NK-92 (cell line): ENCODE data around the gene KLC1.

Experiments used
- DNase-seq: peaks from one replicate; lab custom pipeline; 2025; ENCODE audit not compliant: unreplicated experiment; lab: John Stamatoyannopoulos, UW

Gene KLC1

GRCh38 chr14:103716091-103716801 is 87.2 kb downstream of the KLC1 start:
- DNase-seq = no peak

DNA sequence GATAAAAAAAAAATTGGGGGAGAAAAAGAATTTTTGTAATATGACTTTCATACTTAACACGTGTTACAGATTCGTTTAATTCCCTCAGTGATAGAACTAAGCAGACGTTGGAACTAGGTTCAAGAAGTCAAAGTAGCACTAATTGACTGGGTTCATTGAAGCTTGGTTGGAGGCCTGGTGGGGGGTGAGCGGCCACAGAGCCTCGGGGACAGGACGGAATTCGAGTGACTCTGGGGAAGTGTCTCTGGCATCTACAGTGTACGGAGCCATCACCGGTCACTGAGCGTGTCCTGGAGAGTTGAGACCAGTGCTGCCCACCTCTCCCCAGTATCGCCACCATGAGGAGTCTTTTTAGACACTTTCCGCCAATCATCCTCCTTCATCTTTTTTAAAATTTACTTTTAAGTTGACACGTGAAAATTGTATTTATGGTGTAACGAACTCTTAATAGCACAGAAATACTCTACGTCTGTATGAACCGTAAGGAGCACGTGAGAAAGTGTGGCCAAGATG is 87.9 kb downstream of the KLC1 start:
- DNase-seq = no peak

DNA sequence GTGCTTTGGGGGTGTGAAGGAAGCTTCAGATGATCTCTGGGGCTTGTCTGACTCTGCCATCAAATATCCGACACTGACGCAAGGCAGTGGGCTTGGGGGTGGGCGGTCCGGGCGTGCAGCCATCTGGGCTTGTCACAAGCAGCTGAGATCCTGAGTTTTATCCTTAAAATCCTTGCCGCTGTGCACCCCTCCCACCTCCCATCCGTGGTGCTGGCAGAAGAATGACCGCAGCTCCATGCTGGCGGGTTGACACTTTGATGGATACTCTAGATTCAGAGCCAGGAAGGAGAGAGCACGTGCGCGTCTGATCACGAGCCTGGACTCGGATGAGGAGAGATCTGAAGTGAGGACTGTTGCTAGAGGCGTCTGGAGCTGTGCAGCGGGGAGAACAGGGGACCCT is 89.6 kb downstream of the KLC1 start:
- DNase-seq = no peak

DNA sequence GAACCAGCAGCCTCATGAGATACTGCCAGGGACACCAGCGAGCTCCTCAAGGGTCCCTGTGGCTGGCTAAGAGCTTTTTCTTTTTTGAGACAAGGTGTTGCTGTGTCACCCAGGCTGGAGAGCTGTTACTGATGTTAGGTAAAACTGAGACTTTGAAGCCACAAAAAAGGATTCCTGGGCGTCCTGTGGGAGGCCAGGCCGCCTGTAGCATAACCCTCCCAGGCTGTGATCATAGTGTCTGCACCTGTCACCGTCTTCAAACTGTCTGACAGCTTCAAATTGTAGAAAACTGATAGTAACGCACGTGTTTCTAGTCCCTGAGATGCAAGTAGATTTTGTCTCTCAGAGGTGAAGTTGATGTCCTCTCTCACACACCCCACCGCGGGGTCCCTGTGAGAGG is 90.7 kb downstream of the KLC1 start:
- no peak for DNase-seq

- DNase-seq = no peak
Observed at GRCh38 chr14:103721334-103722120, 92.5 kb downstream of the KLC1 start.

GRCh38 chr14:103723748-103724081 is 94.7 kb downstream of the KLC1 start:
- no peak for DNase-seq

GRCh38 chr14:103724116-103724515 is 95.1 kb downstream of the KLC1 start:
- DNase-seq = no peak

DNA sequence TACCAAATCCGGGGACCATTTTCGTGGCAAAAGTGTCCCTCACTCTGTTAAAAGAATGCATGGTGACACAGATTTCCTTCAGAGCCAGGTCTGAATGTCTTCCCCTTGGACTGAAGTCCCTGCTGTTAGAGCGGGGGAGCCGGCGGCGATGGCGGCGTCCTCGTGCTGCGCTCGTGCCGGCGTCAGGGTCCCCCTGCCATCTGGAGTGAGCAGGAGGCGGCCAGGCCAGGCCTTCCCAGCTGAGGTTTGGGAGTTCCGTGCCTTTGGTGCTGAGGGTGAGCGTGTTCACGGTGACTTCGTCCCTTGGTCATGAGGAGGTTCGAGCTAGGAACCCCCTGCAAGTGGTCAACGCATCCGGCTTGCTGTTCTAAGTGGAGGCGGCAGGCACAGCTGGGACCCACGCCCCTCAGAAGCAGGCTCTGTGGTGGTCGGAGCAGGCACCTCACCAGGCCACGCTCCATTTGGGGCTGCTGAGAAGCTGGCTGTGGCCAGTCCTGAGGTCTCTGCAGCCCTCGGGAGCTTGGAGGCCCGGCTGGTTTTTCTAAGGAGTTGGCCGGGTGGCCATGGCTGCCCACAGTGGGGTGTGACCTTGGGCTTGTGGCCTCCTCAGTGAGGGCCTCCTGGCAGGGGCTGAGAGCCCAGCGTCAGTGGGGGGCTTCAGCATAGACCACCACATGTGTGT is 96.1 kb downstream of the KLC1 start:
- no peak for DNase-seq

DNA sequence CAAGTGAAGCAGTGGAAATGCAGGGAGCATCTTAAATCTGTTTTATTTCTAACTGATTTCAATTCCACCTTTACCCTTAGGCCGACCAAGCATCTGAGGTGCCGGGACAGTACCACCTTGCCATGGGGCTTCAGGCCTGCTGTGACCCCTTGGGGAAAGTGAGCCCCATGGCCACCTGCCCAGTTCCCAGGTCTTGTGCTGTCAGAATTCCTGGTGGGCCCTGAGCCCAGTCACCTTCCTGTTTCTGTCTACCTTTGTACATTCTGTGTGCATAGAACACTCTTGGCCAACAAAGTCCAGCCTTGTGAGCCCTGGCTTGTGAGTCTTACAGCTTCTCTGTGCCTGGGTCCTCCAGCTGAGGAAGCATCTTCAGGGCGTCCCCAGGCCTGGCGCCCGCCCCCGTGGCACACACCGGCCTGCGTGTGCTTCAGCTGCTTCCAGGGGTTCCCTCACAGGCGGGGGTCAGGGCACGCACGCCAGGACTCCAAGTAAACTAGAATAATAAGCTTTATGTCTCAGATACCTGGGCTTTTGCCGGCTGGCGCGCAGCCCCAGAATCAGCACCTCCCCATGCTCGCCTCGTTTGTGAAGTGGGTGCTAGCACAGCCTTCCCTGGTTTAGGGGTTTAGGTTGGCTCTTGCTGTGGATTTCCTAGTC is 96.9 kb downstream of the KLC1 start:
- DNase-seq = no peak

GRCh38 chr14:103726474-103726873 is 97.5 kb downstream of the KLC1 start:
- DNase-seq = no peak

- DNase-seq = no peak
Observed at GRCh38 chr14:103727313-103727980, 98.4 kb downstream of the KLC1 start.

DNA sequence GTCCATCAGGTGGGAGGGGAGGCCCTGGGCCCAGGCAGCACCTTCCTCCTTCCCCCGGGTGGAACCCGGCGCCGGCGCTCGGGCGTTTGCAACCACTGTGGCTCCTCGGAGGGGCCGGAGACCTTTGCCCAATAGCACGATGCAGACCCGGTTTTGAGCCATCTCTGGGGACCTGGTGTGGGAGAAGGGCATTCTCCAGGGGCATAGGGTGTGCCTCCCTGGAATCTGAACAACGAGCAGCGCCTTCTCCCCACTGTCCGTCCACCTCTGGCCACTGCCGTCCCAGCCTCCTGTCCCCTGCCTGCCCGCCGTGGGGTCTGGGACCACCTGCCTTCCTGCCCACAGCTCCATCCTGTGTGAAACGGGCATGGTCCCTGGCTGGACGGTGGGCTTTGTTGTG is 99.1 kb downstream of the KLC1 start:
- DNase-seq = no peak

DNA sequence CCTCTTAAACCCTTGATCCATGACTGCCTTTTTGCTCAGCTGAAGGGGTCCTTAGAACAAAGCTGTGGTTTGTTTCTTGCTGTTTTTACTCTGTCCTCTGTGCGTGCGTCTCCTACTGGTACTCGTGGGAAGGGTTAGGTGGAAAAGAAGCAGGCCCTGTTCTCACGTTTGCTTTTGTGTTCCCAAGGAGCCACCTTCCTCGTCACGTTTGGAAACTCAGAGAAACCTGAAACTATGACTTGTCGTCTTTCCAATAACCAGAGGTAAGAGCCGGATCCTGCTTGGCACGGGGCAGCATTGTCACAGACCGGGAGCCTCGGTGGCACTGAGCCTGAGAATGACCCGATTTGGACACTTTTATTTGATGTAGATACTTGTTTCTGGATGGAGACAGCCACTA is 99.7 kb downstream of the KLC1 start:
- no peak for DNase-seq

DNA sequence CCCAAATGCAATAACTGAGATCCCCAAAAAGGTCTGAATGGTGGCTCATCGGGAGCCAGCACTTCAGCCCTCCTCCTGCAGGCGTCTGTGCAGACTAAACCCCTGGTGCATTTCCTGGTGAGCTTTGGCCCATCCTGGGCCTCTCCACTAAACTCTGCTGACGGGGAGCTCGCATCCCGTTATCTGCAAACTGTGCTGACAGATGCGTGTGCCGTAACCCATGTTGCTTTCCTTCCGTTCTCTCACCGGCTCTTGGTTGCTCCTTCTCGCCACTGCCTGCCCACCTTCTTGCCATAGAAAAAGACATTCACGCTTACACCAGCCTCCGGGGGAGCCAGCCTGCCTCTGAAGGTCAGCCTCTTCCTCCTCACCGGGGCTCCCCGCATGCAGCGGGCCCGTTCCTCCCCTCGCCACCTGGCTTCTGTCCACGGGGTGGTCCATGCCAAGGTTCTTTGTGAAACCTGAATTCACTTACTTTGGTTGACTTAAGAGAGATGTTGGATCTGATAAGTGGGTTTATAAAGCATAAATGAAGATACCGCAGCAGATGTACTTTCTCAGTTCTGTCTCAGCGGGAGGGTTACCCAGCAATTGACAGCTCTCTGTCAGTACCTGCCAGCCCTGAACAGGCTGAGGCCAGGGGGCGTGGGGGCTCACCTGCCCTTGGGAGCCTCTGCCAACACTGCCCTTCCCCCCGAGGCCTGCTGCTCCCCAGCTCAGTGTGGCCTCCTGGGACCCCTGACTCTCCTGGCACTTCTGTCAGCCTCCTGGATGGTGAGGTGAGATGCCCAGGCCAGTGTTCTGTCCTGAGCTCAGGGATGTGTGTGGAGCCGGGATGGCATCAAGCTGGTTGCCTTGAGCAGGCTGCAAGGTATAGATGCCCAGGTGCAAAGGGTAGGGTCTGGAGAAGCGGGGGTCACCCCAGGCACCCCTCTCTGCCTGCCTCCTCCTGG is 100.8 kb downstream of the KLC1 start:
- no peak for DNase-seq

DNA sequence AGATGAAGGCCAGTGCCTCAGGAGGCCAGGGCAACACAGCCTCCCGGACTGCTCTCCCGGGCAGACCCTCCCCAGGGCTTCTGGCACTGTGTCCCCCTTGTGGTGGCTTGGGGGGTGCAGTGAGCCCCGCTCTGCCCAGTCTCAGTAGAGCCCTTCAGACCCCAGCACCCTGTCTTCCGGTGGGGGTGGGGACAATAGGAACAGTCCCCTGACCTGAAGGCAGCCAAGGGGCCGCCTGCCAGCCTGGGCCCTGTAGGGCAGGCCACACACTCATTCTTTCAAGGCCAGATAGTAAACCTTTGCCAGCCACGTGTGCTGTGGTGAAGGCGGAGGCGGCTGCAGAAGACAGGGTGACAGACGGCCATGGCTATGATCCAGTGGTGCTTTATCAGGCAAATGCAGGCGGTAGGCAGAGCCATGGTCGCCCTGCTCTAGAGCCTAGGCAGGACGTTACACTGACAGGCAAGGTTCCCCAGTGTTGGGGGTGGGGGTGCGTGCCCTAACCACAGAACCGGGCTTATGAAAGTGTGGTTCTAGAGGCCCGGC is 101.6 kb downstream of the KLC1 start:
- no peak for DNase-seq

GRCh38 chr14:103731481-103731880 is 102.5 kb downstream of the KLC1 start:
- DNase-seq = no peak

DNA sequence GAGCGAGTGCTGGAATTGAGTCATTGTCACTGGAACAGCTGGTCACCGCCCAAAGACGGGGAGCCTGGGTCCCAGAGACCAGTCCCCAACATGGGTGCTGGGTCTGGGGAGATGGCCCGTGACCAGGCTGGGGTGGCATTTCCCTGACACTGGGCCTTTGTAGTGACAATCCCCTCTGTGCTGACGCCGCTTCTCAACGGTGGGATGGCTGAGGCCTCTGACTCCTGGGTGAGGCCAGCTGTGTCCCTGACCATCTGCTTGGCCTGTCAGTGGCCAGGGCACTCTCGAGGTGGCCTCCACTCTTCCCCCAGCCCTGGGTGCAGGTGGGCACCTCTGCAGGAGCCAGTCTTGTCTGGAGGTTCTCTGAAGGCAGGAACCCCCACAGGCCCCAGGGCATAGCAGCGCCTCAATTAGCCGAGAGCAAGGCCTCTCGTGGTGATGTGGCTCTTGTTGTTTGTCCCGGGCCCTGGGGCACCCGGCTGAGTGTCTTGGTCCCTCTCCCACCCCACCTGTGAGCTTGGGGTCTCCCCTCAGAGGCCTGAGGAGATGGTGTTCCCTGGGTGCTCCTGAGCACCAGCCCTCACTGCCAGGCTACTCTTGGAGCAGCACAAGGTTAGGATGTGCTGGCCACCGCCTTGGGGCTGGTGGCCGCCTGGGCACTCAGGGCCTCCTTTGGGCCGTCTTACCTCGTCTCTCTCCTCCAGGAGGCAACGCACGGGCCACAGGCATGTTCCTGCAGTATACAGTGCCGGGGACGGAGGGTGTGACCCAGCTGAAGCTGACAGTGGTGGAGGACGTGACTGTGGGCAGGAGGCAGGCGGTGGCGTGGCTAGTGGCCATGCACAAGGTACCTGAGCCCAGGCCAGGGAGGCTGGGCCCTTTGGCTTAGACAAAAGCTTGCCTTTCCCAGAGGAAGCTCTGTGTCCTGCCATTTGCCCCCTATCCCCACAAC is 103.2 kb downstream of the KLC1 start:
- no peak for DNase-seq

DNA sequence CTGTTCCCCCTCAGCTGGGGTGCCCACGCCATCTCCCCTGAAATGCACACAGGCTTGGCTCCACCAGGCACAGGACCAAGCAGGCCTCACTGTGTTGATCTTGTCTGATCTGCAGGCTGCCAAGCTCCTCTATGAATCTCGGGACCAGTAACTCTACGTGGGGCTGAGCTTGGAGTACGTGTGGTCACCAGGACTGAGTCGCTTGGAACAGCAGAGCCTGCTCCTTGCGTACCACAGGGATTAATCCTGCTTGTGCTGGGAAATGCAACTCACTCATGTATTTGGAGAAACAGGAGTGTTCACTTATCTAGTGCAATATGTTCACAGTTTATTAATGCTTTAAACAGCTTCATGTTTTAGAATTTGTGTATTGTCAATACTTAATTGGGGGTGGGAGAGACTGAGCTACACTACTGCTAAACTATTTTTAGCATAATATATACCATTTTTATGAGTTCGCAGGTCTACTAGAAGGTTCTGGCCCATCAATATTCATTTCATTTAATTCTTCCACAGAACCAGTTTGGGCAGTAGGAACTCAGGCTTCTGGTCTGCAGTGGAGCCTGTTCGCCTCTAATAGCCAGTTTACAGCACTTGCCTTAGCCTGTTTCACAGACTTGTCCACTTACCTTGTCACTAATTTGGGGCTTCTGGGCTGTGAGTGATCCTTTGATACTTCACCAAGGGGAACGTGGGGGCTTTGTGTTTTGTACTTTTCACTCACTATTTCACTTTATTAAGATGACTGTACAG is 104.0 kb downstream of the KLC1 start:
- no peak for DNase-seq
